Ascending aorta (tissue), 2 donors: ENCODE results near the gene FBLN1. TPM values are rescaled to one million over a fixed set of nuclear protein-coding genes. Genes with fewer than 3 reads are reported as not detected.

Source experiments
- DNase-seq, 2 donors: peaks; one replicate each; pipeline ENCODE4 v3.0.0-alpha.2; 2019; ENCODE audit warnings: low spot score in 2 of 2
- H3K27ac ChIP-seq, 2 donors: fragments of 200-600 bp; sonication (generic); one replicate each; pipeline ENCODE4 v1.5.1; 2016 to 2017; ENCODE audit warnings: mild to moderate bottlenecking in 1 of 2
- H3K27me3 ChIP-seq: fragments of 200-600 bp; sonication (generic); one replicate; pipeline ENCODE4 v1.5.1; 2017
- H3K36me3 ChIP-seq, 2 donors: fragments of 200-600 bp; sonication (generic); one replicate each; pipeline ENCODE4 v1.5.1; 2016
- H3K4me1 ChIP-seq, 2 donors: fragments of 200-600 bp; sonication (generic); one replicate each; pipeline ENCODE4 v1.5.1; 2016 to 2017; ENCODE audit warnings: mild to moderate bottlenecking in 1 of 2
- H3K4me3 ChIP-seq, 2 donors: fragments of 200-600 bp; sonication (generic); one replicate each; pipeline ENCODE4 v1.5.1; 2016 to 2017; ENCODE audit warnings: mild to moderate bottlenecking in 1 of 2
- H3K9me3 ChIP-seq, 2 donors: fragments of 200-600 bp; sonication (generic); one replicate each; pipeline ENCODE4 v1.5.1; 2016
- CTCF ChIP-seq, 3 experiments: fragments of 200-600 bp in 2 of 3; fragments of 450-650 bp in 1 of 3; sonication (generic) in 2 of 3; IDR thresholded peaks; one replicate each; pipeline ENCODE4 v1.5.1; 2016 to 2019; ENCODE audit warnings: antibody characterized with exemption in 3 of 3, mild to moderate bottlenecking in 1 of 3, moderate library complexity in 1 of 3
- intact Hi-C: fragments of 100-400 bp; cut with DNase I; formaldehyde crosslinking; loops from one replicate; pipeline ENCODE4 v1.15.1; 2023
- total RNA-seq: library from RNA; depleted of rRNA; stranded (reverse); fragments of >200 nt; gene quantifications from one replicate; pipeline ENCODE4 v1.1.0, GENCODE V29; 2016

The FBLN1 gene
- total RNA-seq, 1 donor from 2014 or later, result 580 TPM

- no peak for DNase-seq
- TF ChIP-seq CTCF (IDR thresholded peaks at IDR 0.05), result no peak
- Histone ChIP-seq H3K36me3 (no peaks in the 10 kb centered on the region), H3K4me3 (no peak overlapping the region), H3K27me3 (no peaks in the 10 kb centered on the region), H3K27ac (peak overlapping the region; percentile 83 to 90), H3K4me1 (peaks cover 19 to 49% of the 10 kb centered on the region in 2 donors), H3K9me3 (no peaks in the 10 kb centered on the region)
- intact Hi-C loops, result no loop called here
Measured at GRCh38 chr22:45473626-45474237, 29.0 kb upstream of the FBLN1 start.

DNA sequence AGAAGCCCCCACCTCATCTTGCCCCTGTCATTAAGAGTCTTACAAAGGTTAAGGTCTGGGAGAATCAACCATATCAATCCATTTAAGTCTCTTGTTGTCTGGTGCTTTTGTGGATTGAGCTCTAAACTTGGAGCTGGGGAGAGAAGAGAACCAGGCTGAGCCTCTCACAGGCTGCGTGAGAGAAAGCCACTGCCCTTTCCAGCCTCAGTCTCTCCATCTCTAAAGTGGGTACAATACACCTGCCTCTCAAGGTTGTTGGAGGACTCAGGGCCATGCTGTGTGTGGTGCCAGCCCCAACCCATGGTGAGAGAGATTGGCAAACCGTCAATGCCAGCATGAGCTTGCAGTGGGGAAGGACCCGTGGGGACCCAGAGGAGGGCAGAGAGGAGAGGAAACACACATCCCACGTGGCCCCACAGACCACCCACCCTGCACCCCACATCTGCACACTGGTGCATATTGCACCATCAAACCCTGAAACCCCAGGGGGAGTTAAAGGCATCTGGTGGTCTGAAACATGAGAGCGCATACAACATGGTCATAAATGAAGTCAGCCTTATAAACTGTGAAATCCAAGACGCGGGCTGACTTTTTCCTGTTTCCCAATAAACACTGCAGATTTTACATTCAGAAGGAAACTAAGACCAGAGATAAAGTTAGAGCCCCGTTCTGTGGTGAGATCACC, 27.5 kb upstream of the FBLN1 start:
- intact Hi-C loops, result loop anchor here (5.0 kb wide), 1 partner anchor 33 kb away; no protein-coding TSS in a partner anchor
- DNase-seq, result no peak
- Histone ChIP-seq H3K4me3 (no peak overlapping the region), H3K9me3 (no peaks in the 10 kb centered on the region), H3K4me1 (peaks cover 14 to 45% of the 10 kb centered on the region in 2 donors), H3K27me3 (no peaks in the 10 kb centered on the region), H3K36me3 (no peaks in the 10 kb centered on the region), H3K27ac (peak overlapping the region in 1 of 2 donors; percentile 83)
- no peak for TF ChIP-seq CTCF (IDR thresholded peaks at IDR 0.05)

- TF ChIP-seq CTCF (IDR thresholded peaks at IDR 0.05), result no peak
- intact Hi-C loops, result loop anchor here (5.0 kb wide), 1 partner anchor 34 kb away; no protein-coding TSS in a partner anchor
Measured at GRCh38 chr22:45475851-45476514, 26.7 kb upstream of the FBLN1 start.

GRCh38 chr22:45476814-45477213, 25.9 kb upstream of the FBLN1 start:
- H3K4me1 ChIP-seq, result peaks cover 5 to 29% of the 10 kb centered on the region in 2 donors
- no peaks in the 10 kb centered on the region for H3K27me3 ChIP-seq
- DNase-seq, result no peak
- no peaks in the 10 kb centered on the region for H3K36me3 ChIP-seq
- no peak overlapping the region for H3K4me3 ChIP-seq
- H3K9me3 ChIP-seq, result no peaks in the 10 kb centered on the region
- peak overlapping the region; percentile 65 to 86 for H3K27ac ChIP-seq
- intact Hi-C loops, result loop anchor here (5.0 kb wide), 1 partner anchor 35 kb away; no protein-coding TSS in a partner anchor
- TF ChIP-seq CTCF (IDR thresholded peaks at IDR 0.05), result no peak

More at GRCh38 chr22:45475851-45476514, 26.7 kb upstream of the FBLN1 start:
- Histone ChIP-seq H3K36me3 (no peaks in the 10 kb centered on the region), H3K27ac (peak overlapping the region; percentile 60 to 65), H3K4me3 (no peak overlapping the region), H3K27me3 (no peaks in the 10 kb centered on the region), H3K4me1 (peaks cover 9 to 37% of the 10 kb centered on the region in 2 donors), H3K9me3 (no peaks in the 10 kb centered on the region)
- DNase-seq, result no peak

DNA sequence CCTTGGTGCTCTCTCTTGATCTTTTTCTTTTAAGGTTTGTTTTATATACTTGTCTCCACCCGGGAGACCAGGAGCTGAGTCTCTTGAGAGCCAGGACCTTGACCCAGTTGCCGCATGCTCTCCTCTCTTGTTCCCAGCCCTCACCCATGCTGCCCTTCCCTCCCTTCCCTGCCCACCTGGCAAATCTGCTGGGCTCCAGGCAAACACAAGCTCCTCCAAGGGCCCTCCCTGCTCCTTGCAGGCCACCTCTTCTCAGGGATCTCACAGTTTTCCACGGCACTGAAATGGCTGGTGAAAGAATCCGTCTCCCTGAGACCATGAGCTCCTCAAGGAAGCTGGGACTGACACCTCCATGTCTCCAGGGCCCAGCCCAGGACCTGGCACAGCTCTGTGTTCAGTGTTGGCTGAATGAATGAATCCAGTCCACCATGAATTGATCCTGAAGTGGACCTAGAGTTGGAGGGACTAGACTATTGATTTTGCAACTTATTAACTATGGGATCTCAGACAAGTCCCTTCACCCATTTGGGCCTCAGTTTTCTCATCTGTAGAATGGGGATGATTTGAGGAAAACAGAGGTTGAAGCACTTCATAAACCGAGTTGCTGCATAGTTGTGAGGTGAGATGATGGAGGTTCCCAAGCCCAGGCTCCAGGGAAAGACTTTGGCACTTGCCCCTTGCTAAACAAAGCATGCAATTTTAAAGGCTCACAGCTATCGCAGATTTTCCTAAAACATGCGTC, 25.1 kb upstream of the FBLN1 start:
- H3K36me3 ChIP-seq, result no peaks in the 10 kb centered on the region
- H3K4me1 ChIP-seq, result peaks cover 5 to 24% of the 10 kb centered on the region in 2 donors
- no peak for TF ChIP-seq CTCF (IDR thresholded peaks at IDR 0.05)
- intact Hi-C loops, result loop anchor here (2.0 to 5.0 kb wide), 2 partner anchors 35 to 61 kb away; no protein-coding TSS in a partner anchor
- peak overlapping the region; percentile 65 to 86 for H3K27ac ChIP-seq
- H3K27me3 ChIP-seq, result no peaks in the 10 kb centered on the region
- no peaks in the 10 kb centered on the region for H3K9me3 ChIP-seq
- DNase-seq, result no peak
- H3K4me3 ChIP-seq, result no peak overlapping the region
